ENCODE results near the gene CLEC4C.

- TF ChIP-seq POLR2A (IDR thresholded peaks at IDR 0.05) (no peak), POLR2AphosphoS5 (IDR thresholded peaks at IDR 0.05; ENCODE audit: insufficient read depth in 1 of 2, low read depth in 1 of 2) (no peak), CTCF (IDR thresholded peaks at IDR 0.05) (no peak)
Observed at GRCh38 chr12:7749442-7749841, 2.3 kb upstream of the CLEC4C start.

Measured in vagina (tissue), 2 donors.